SIG-M5 treated with dmso at 0.1 percent for 504 hours (cell line): ENCODE data around the gene SRCAP.
"Not testable (repeated sequence)": the region's sequence is repeated elsewhere in the genome, so short reads cannot be mapped to it uniquely, and the experiment has no call there.

Source experiments
- DNase-seq: peaks from one replicate; lab custom pipeline; 2025; ENCODE audit not compliant: unreplicated experiment; lab: John Stamatoyannopoulos, UW

SRCAP gene

DNA sequence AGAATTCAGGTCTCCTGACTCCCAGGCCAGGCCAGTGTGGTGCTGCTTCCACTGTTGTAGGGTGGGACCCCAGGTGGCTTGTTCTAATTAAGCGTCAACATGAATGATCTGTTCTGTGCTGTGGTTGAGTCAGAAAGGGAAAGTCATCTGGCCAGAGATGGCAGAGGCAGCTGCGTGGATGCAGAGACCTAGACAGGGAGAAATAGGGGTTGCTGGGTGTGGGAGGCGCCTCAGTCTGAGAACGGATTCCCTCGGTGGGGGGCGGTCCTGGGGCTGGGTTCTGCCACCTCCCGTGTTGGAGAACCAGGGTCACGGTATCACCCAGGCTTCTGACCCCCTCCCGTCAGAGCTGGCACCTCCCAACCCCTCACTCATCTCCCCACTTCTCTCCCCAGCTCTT, 35.2 kb upstream of the SRCAP start:
- no peak for DNase-seq

- DNase-seq: no peak
Observed at GRCh38 chr16:30664616-30665109, 34.3 kb upstream of the SRCAP start.

- DNase-seq: no peak
Observed at GRCh38 chr16:30665155-30665829, 33.7 kb upstream of the SRCAP start.

- no peak for DNase-seq
Observed at GRCh38 chr16:30665830-30666190, 33.2 kb upstream of the SRCAP start.

GRCh38 chr16:30666681-30667080, 32.3 kb upstream of the SRCAP start:
- DNase-seq: no peak

GRCh38 chr16:30667361-30667905, 31.5 kb upstream of the SRCAP start:
- no peak for DNase-seq

GRCh38 chr16:30668393-30668792, 30.6 kb upstream of the SRCAP start:
- DNase-seq: no peak

DNA sequence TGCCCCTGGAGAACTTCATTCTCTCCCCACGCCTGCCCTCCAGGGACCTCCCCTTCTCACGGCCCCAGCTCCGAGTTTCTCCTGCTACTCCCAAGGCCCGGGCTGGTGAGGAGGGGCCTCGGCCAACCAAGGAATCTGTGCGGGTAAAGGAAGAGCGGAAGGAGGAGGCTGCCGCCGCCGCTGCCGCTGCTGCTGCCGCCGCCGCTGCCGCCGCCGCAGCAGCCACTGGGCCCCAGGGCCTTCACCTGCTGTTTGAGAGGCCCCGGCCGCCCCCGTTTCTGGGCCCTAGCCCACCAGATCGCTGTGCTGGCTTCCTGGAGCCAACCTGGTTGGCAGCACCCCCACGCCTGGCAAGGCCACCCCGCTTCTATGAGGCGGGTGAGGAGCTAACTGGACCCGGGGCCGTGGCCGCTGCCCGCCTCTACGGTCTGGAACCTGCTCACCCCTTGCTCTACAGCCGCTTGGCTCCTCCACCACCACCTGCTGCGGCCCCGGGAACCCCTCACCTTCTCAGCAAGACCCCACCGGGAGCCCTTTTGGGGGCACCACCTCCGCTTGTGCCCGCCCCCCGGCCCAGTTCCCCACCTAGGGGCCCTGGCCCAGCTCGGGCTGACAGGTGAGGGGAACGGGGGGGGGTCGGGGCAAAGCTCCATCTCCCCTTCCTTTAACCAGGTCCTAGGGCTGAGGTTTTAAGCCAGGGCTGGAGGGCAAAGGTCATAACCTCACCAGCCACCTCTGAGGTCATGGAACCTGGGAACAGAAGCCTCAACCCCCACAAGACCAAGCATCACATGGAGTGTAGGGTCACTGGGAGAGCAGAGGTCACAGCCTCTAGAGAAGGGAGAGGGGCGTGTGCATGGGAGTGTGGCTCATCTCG, 29.7 kb upstream of the SRCAP start:
- no peak for DNase-seq

DNA sequence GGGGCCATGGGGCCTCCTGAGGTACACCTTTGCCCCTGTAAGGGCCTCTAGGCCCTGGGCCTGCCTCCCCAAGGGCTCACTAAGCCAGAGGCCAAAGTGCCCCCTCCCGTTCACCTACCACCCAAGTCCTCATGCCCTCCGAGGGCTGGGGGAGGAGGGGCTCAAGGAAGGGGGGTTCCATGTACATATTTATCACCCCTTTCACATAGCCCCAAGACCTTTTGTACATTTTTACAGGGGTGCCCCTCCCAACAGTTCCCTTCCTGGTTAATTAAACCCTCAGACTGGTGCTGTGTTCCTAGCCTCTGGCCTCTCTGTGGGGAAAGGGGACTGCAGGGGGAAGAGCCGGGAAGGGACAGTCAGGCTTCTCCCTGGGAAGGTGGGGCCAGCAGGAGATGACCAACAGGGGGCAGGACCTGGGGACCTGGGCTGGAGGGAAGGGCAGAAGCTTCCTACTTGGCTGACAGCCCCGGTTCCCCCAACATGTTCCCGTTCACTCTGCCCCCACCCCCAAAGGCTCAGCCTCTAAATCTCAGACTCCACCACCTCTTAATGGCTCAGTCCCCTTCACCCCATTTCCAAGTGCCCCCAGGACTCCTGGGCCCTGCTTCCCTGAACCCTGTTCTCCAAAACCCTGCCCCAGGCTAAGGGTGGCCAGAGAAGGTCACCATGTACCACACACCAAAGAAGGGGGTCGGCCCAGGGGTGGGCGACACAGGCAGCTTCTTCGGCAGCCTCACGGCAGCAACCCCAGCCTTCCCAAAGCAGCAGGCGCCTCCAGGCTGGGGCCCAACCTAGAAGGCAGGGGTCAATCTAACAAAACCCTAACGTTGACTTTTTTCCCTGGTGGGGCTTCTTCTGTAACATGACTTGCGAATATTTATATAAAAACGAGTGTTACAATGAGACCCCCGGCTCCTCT, 28.8 kb upstream of the SRCAP start:
- no peak for DNase-seq

DNA sequence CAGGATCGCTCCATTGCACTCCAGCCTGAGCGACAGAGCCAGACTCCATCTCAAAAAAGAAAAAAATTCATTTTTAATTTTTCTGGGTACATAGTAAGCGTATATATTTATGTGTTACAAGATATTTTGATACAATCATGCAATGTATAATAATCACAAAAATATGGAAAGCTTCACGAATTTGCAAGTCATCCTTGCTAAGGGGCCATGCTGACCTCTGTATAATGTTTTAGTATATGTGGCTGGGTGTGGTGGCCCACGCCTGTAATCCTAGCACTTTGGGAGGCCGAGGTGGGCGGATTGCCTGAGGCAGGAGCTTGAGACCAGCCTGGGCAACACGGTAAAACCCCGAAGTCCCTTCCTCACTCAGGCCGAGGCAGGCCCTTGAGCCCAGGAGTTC, 23.8 kb upstream of the SRCAP start:
- DNase-seq: no peak

DNA sequence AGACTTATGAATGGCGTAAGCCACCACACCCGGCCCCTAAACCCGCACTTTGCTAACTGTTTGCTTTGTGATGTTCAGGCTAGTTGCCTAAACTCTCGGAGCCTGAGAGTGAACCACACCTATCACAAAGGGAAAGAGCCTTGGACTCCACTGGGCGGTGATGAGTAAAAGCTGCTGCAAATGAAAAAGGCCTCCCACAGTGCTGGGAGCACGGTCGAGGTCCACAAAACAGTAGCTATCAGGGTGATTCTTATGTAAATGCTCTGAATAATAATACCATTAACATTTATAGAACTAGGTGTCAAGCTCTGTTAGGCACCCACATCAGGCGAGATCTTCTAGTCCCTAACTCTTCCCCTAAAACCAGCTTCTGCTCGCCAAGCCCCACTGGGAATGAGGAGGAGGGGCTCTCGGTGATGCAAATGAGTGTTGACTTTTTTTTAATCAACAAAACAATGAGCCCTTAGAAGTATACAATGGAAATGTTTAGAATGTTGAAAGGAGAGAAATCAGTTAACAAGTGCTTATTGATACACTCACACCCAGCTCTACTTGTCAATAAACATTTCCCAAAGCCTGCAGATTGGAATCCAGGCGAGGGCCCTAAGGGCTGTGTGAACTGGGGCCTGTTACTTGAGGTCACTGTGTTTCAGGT, 20.9 kb upstream of the SRCAP start:
- DNase-seq: no peak

DNA sequence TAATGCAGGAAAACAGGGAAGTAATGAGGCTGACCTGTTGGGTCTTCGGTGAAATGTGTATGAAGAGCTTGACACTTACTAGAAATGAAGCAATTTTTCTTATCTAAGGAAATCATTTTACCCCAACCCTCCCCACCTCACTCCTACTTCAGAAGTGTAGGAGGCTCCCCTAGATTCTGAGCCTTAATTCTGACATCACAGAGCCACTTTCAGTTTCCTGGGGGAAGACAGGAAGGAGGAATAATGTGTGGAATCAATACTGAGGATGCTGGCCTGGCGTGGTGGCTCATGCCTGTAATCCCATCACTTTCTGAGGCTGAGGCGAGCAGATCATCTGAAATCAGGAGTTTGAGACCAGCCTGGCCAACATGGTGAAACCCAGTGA, 20.4 kb upstream of the SRCAP start:
- no peak for DNase-seq

- no peak for DNase-seq
Observed at GRCh38 chr16:30680326-30680725, 18.6 kb upstream of the SRCAP start.

DNA sequence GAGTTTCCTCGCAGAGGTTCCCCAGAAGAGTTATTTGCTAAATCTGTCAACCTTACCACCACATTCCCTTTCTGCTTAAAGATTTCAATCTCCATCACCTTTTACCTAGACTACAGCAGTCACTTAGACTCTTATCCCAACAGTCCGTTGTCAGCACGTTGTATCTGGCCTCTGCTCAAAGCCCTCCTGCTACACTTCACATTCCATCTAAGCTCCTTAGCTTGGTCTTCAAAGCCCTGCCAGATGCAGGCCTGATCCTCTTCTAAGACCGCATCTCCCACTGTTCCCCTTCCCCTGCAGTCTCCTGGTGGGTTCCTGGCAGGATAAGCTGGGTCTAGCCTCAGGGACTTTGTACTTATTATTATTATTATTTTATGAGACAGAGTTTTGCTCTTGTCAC, 10.3 kb upstream of the SRCAP start:
- no peak for DNase-seq

GRCh38 chr16:30691907-30692306, 7.1 kb upstream of the SRCAP start:
- DNase-seq: no peak

GRCh38 chr16:30692396-30693064, 6.4 kb upstream of the SRCAP start:
- DNase-seq: peak; percentile 62

DNA sequence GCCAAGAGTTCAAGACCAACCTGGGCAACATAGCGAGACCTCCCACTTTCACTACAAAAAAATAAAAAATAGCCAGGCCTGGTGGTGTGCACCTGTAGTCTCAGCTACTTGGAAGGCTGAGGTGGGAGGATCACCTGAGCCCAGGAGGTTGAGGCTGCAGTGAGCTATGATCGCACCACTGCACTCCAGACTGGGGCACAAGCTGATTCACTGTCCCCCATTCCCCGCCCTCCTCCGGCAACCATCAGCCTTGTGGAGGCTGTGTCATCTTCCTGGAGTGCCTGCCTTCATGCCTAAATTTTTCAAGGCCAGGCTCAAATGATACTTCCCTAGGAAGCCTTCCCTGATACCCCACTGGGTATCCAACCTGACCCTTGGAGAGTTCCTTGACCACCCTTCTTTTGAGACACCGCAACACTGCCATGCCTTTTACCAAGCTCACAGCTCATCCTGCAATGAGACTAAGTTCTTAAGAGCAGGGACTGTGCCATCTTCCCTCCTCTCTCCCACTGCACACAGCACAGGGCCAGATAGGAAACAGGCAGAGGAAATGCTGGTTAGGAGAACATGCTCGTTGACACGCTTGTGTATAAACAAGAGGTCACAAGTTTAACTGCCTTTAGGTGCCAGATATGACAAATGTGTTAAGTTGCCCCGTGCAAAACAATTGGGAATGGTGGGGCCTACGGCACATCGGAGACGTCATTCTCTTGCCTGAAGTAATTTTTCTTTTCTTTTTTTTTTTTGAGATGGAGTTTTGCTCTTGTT, 3.9 kb upstream of the SRCAP start:
- DNase-seq: no peak

- not testable (repeated sequence) for DNase-seq
Observed at GRCh38 chr16:30696646-30697045, 2.3 kb upstream of the SRCAP start.
